Measurements from ENCODE around the gene RASSF4. TPM values are rescaled to one million over a fixed set of nuclear protein-coding genes. Genes with fewer than 3 reads are reported as not detected.

RASSF4 gene
- total and polyA plus RNA-seq, 9 of the 15 experiments (the other 6 are each of a cell fraction or from before 2014, with no cell fraction given): 0.01 to 0.62 (median 0.11) TPM; not detected in 3

DNA sequence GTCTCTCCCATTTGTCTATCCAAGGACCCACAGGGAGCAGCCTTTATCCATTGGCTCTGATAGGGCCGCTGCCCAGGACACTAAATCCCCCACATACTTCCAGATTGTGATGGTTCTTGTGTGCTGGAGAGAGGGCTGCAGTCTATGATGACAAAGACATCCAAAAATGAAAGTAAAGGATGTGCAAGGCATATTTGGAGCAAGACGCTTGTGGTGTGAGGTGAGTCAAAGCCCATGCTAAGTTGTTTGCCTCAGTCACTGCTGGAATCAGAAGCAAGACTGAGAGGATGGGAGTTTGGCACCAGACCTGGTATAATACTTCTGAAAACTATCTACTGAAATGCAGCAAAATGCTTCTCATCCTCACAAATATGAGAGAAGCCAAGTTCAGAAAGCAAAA, 63.8 kb downstream of the RASSF4 start (continued):
- TF ChIP-seq, protein P1, sequence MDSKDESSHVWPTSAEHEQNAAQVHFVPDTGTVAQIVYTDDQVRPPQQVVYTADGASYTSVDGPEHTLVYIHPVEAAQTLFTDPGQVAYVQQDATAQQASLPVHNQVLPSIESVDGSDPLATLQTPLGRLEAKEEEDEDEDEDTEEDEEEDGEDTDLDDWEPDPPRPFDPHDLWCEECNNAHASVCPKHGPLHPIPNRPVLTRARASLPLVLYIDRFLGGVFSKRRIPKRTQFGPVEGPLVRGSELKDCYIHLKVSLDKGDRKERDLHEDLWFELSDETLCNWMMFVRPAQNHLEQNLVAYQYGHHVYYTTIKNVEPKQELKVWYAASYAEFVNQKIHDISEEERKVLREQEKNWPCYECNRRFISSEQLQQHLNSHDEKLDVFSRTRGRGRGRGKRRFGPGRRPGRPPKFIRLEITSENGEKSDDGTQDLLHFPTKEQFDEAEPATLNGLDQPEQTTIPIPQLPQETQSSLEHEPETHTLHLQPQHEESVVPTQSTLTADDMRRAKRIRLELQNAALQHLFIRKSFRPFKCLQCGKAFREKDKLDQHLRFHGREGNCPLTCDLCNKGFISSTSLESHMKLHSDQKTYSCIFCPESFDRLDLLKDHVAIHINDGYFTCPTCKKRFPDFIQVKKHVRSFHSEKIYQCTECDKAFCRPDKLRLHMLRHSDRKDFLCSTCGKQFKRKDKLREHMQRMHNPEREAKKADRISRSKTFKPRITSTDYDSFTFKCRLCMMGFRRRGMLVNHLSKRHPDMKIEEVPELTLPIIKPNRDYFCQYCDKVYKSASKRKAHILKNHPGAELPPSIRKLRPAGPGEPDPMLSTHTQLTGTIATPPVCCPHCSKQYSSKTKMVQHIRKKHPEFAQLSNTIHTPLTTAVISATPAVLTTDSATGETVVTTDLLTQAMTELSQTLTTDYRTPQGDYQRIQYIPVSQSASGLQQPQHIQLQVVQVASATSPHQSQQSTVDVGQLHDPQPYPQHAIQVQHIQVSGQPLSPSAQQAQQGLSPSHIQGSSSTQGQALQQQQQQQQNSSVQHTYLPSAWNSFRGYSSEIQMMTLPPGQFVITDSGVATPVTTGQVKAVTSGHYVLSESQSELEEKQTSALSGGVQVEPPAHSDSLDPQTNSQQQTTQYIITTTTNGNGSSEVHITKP (IDR thresholded peaks at IDR 0.05; ENCODE audit: partially characterized antibody): no peak
- TF ChIP-seq ZFX (CRISPR knock-in tag; IDR thresholded peaks at IDR 0.05) (no peak), CHD2 (IDR thresholded peaks at IDR 0.05; ENCODE audit: low read depth, low read length) (no peak), TAF15 (IDR thresholded peaks at IDR 0.05; ENCODE audit: low read depth, low read length) (no peak), ZNF79 (CRISPR knock-in tag; IDR thresholded peaks at IDR 0.05; ENCODE audit: low read depth) (no peak), ZC3H4 (CRISPR knock-in tag; IDR thresholded peaks at IDR 0.05; ENCODE audit: borderline replicate concordance) (no peak), SAFB (IDR thresholded peaks at IDR 0.05; ENCODE audit: borderline replicate concordance, low read depth, low read length) (no peak), ESRRB (CRISPR knock-in tag; IDR thresholded peaks at IDR 0.05; ENCODE audit: borderline replicate concordance) (no peak)
- TF ChIP-seq, protein P2, sequence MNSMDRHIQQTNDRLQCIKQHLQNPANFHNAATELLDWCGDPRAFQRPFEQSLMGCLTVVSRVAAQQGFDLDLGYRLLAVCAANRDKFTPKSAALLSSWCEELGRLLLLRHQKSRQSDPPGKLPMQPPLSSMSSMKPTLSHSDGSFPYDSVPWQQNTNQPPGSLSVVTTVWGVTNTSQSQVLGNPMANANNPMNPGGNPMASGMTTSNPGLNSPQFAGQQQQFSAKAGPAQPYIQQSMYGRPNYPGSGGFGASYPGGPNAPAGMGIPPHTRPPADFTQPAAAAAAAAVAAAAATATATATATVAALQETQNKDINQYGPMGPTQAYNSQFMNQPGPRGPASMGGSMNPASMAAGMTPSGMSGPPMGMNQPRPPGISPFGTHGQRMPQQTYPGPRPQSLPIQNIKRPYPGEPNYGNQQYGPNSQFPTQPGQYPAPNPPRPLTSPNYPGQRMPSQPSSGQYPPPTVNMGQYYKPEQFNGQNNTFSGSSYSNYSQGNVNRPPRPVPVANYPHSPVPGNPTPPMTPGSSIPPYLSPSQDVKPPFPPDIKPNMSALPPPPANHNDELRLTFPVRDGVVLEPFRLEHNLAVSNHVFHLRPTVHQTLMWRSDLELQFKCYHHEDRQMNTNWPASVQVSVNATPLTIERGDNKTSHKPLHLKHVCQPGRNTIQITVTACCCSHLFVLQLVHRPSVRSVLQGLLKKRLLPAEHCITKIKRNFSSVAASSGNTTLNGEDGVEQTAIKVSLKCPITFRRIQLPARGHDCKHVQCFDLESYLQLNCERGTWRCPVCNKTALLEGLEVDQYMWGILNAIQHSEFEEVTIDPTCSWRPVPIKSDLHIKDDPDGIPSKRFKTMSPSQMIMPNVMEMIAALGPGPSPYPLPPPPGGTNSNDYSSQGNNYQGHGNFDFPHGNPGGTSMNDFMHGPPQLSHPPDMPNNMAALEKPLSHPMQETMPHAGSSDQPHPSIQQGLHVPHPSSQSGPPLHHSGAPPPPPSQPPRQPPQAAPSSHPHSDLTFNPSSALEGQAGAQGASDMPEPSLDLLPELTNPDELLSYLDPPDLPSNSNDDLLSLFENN (IDR thresholded peaks at IDR 0.05; ENCODE audit: low read depth in 2 of 2, low read length in 2 of 2): no peak
- TF ChIP-seq, protein P3, sequence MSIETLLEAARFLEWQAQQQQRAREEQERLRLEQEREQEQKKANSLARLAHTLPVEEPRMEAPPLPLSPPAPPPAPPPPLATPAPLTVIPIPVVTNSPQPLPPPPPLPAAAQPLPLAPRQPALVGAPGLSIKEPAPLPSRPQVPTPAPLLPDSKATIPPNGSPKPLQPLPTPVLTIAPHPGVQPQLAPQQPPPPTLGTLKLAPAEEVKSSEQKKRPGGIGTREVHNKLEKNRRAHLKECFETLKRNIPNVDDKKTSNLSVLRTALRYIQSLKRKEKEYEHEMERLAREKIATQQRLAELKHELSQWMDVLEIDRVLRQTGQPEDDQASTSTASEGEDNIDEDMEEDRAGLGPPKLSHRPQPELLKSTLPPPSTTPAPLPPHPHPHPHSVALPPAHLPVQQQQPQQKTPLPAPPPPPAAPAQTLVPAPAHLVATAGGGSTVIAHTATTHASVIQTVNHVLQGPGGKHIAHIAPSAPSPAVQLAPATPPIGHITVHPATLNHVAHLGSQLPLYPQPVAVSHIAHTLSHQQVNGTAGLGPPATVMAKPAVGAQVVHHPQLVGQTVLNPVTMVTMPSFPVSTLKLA (conservative IDR thresholded peaks at IDR 0.05): no peak
- TF ChIP-seq, protein P4, sequence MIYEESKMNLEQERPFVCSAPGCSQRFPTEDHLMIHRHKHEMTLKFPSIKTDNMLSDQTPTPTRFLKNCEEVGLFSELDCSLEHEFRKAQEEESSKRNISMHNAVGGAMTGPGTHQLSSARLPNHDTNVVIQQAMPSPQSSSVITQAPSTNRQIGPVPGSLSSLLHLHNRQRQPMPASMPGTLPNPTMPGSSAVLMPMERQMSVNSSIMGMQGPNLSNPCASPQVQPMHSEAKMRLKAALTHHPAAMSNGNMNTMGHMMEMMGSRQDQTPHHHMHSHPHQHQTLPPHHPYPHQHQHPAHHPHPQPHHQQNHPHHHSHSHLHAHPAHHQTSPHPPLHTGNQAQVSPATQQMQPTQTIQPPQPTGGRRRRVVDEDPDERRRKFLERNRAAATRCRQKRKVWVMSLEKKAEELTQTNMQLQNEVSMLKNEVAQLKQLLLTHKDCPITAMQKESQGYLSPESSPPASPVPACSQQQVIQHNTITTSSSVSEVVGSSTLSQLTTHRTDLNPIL (CRISPR knock-in tag; IDR thresholded peaks at IDR 0.05): no peak
